ENCODE data around the gene CHST5.
"Not testable (repeated sequence)": the region's sequence is repeated elsewhere in the genome, so short reads cannot be mapped to it uniquely, and the experiment has no call there.

CHST5 gene

GRCh38 chr16:75550211-75550662 lies 14.3 kb upstream of the CHST5 start:
- DNase-seq (ENCODE audit: low read depth, low spot score): no peak

DNA sequence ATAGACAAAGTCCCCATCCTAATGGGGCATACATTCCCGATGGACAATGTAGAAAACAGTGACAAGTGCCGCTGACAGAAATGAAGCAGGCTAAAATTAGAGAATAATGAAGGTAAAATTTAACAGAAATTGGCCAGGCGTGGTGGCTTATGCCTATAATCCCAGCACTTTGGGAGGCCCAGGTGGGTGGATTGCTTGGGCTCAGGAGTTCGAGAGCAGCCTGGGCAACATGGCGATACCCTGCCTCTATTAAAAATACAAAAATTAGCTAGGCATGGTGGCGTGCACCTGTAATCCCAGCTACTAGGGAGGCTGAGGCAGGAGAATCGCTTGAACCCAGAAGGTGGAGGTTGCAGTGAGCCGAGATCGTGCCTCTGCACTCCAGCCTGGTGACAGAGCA lies 12.5 kb upstream of the CHST5 start:
- not testable (repeated sequence) for DNase-seq (ENCODE audit: low read depth, low spot score)

DNA sequence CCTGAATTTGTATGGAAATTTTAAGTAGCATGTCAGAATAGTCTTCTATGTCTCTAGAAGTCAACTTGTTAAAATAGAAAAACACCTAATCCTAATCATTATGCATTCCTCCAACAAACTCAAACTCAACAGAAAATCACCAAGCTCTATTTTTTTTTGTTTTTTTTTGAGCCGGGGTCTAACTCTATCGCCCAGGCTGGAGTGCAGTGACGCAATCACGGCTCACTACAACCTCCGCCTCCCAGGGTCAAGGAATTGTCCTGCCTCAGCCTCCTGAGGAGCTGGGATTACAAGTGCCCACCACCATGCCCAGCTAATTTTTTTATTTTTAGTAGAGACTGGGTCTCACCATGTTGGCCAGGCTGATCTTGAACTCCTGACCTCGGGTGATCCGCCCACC lies 10.4 kb upstream of the CHST5 start:
- DNase-seq (ENCODE audit: low read depth, low spot score): no peak

DNA sequence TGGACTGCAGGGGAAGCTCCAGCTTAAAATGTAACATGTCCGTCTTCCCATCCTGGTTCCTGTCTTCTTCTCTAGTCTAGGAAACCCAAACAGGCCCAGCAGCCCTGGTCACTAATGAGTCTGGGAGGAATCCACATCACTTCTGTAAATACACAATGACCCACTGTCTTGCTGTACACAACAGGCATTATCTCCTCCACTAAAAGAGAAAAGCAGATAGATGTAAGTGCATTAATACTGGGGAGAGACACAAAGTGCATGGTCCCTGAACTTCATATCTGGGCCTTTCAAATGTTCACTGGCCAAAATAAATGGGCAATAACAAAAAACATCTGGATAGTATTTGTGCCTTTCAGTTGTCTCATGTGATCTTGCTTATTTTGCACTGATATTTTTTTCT lies 10.0 kb upstream of the CHST5 start:
- DNase-seq (ENCODE audit: low read depth, low spot score): not testable (repeated sequence)

GRCh38 chr16:75542462-75542861 lies 6.6 kb upstream of the CHST5 start:
- not testable (repeated sequence) for DNase-seq (ENCODE audit: low read depth, low spot score)

DNA sequence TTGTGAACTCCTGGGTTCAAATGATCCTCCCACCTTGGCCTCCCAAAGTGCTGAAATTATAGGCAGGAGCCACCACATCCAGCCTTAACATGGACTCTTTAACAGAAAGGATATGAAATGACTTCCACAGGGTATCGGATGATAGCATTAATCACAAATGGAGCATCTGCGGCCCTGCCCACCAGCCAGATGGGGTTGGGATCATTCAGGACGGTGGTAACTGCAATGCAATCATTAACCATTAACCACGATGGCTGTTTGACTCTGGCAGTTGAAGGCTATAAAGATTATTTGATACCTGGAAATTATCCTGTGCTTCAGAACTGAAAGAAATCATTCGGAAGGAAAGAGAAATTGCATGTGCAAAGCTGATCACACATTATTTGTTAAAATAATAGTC lies 5.3 kb upstream of the CHST5 start:
- DNase-seq (ENCODE audit: low read depth, low spot score): no peak

GRCh38 chr16:75538882-75539565 lies 3.1 kb upstream of the CHST5 start:
- DNase-seq (ENCODE audit: low read depth, low spot score): not testable (repeated sequence)

DNA sequence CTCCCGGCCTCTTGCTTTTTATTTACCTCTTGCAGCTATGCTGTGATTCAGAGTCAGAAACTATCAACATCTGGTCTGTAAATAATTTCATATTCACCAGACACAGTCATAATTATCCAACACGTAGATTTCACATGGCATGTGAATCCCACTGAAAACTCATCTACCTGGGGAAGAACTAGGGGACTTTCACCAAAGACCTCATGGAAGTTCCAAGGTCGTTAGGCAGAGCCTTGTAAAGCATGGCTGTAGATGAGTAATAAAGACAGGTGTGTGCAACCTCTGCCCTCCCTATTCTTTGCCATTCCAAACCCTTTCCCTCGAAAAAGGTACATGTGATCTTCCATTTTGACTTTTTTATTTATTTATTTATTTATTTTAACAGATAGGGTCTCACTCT lies 1.9 kb upstream of the CHST5 start:
- DNase-seq (ENCODE audit: low read depth, low spot score): no peak

DNA sequence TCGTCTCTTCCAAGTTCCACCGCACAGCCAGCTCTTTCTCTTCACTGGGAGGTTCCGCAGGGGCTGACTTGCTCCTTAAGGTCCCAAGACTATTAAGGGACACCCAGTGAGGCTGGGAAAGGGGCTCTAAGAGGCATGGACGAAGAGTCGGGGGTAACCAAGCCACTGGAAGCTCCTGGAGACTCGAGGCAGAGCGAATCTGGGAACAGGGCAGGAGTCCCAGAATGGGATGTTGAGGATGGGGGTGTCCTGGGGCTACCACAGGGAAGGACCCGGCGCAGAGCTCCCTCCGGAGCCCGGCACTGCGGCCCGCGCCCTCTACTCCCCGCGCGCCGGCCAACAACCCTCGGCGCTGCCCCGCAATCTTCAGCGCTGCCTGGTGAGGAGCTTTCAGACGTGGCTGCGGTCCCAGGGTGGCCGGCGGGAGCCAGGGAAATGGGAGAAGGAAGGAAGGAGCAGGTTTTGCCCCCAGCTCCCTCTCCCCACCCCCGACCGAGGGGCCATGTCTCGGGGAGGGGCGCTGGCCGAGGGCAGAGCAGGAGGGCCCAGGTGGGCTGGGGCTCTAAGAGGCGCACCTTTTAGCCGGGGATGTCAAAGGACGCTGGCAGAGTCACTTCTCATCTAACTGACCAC lies 581 bp downstream of the CHST5 start:
- DNase-seq (ENCODE audit: low read depth, low spot score): no peak

DNA sequence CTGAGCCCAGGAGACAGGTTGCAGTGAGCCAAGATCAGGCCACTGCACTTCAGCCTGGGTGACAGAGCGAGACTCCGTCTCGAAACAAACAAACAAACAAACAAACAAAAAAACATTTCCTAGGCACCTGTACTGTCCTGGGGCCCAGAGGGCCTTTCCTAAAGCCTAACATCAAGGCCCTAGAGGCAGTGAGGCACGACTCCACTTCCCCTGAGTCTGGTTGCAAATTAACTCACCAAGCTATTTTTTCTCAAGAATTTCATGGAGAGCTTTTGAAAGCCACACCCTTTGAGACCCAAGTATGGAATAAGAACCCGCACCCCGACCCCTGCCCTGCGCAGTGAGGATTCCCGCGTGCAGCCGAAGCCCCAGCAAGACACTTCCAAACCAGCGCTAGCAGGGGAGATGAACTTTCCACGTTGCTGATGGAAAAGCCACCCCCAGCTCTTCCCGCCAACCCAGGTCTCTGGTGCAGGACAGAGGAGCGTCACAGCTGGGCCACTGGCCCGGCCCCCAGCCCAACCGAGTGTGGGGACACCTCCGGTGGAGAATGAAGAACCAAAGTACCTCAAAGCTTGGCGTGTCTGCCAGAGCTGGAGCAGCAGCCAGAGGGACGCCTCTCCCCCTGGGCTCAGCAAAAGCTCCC lies 1.2 kb downstream of the CHST5 start:
- no peak for DNase-seq (ENCODE audit: low read depth, low spot score)

DNA sequence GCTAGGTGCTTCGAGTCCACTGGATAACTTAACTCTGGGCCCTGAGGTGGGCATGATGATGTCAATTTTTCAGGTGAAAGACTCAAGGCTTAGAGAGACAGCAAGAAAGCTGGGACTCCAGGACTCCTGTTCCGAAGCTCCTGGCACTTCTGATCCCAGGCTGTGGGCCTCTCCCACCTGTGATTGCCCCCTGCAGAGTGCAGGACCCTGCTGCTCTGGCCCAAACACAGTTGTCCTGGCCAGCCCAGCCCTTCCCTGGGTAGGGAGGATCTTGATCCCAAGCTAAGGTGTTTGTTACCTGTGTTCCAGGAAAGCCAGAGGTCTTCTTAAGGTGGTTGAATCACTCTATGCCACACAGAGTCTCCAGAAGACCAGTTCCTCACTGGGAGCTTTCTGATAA lies 3.1 kb downstream of the CHST5 start:
- DNase-seq (ENCODE audit: low read depth, low spot score): no peak

DNA sequence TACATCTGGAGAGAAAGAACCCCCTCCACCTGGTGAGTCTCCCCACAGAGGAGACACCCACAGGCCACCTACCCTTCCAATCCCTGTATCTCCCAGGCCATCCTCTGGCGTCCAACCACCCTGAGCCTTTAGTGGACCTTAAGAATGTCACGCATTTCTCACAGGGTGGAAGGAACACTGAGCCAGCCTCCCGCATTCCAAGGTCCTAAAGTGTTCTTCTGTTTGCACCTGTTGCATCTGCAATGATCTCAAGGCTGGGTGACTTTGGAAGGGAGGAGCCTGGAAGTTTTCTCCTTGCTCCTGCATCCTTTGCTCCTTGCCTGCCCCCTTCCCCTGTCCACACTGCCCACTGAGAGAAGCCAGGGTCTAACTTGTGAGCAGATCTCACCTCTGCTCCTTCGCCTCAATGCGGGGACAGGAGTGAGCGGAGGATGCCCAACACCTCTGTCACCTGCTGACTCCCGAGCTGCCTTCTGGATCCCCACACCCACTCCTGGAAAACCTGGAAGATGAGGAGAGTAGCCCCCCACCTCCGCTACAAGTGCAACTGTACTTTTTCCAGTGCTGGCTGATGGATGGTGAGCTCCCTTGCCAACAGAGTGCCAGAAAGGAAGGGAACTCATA lies 3.7 kb downstream of the CHST5 start:
- DNase-seq (ENCODE audit: low read depth, low spot score): no peak

- DNase-seq (ENCODE audit: low read depth, low spot score): no peak
Measured at GRCh38 chr16:75529959-75530358, 5.9 kb downstream of the CHST5 start.

DNA sequence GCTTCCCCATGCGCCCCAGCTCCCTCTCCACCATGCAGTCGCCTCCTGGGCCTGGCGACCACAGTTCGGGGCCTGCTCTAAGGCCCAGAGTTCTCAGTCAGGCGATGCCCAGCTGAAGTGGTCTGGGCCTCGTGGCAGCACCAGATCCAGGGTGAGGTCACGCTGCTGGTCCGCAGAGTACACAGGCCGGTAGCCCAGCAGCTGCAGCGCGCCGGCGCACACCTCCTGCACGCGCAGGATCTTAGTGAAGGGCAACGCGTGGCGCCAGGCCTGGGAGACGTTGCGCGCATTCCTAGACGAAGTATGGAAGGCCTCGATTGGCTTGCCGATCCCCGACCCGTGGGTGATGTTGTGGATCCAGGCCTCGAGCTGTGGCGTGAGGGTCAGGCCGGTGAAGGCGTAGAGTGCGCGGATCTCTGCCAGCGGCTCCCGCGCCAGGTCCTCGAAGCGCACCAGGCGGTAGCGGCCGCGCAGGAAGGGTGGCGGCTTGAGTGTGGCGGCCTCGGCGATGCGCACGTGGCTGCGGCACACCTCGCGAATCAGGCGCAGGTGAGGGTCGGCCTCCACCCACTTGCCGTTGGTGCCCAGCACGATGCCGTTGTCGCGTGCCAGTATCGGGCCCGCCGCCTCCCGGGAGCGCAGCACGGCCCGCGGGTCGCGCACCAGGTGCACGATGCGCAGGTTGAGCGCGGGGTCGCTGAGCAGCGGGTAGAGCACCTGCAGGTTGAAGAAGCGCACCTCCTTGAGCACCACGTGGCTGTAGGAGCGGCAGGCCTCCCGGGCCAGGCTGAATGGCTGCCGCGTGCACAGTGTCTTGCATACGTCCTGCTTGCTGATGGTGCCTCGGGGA lies 6.6 kb downstream of the CHST5 start:
- no peak for DNase-seq (ENCODE audit: low read depth, low spot score)

DNA sequence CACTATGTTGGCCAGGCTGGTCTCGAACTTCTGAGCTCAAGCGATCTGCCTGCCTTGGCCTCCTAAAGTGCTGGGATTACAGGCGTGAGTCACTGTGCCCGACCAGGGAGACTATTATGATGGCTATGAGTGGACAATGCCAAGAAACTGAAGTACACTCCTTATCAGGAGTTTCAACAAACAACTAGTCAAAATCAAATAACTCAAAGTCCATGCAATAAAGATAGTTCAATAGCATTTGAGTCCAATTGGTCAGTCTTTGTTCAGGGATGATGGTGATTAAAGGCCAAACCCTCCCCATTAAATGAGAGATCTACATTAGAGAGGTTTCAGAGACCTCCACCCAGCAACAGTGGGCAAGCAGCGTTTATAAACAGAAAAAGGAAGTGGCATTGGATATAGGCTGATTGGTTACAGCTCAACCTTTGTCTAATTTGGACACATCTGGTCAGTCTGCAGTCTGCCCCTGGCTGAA lies 8.0 kb downstream of the CHST5 start:
- DNase-seq (ENCODE audit: low read depth, low spot score): no peak

DNA sequence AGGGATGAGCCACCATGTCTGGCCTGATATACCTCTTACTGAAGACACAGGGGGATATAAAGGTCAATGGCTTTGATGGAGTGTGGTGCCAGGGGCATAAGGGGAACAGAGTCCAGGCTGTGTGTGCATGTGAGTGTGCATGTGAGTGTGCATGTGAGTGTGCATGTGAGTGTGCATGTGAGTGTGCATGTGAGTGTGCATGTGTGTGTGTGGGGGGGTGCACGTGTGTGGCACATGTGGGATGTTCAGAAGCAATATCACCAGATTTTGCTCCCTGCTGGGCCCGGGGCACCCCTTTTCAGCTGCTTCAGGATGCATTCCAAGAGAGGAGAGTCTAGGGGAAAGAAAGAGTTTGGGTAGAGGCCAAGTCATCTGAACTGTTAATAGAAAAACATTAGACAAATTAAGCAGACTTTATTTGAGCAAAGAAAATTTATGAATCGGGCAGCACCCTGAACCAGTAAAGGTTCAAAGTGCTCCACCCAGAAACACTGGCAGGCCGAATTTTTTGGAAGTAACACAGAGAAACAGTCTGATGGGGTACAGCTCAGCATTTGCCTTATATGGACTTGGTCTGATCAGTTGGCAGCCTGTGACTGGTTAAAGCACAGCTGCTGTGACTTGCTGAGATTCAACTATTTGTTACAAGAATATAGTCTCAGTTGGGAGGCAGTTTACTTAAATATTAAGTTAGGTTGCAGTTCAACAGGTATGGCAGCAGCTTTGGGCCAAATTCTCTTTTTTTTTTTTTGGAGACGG lies 9.7 kb downstream of the CHST5 start:
- DNase-seq (ENCODE audit: low read depth, low spot score): no peak

GRCh38 chr16:75519175-75519574 lies 16.7 kb downstream of the CHST5 start:
- DNase-seq (ENCODE audit: low read depth, low spot score): no peak

- not testable (repeated sequence) for DNase-seq (ENCODE audit: low read depth, low spot score)
Measured at GRCh38 chr16:75516189-75516966, 19.5 kb downstream of the CHST5 start.

GRCh38 chr16:75514296-75514695 lies 21.6 kb downstream of the CHST5 start:
- DNase-seq (ENCODE audit: low read depth, low spot score): no peak

DNA sequence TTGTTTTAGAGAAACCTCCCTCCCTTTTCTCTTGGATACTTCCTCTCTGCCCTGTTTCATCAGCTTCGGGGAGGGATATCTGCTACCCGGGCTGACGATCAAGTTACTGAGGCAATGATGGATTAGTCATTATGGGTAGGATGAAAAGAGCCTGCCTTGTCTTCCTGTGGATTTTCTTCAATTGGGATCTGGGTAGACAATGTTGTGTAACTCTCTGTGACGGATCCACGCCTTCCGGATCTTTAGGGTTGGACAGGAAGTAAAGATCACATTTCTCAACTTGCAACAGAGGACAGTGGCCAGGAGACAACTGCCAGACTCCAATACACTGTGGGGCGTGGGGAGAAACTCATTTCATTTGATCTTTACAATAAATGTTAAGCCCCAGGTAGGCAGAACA lies 29.3 kb downstream of the CHST5 start:
- DNase-seq (ENCODE audit: low read depth, low spot score): no peak
